Measurements from ENCODE around the gene TNFSF12.

The TNFSF12 gene

GRCh38 chr17:7570351-7570750, 21.5 kb downstream of the TNFSF12 start:
- no peak for DNase-seq (ENCODE audit: low read depth)

- no peak for DNase-seq (ENCODE audit: low read depth)
Observed at GRCh38 chr17:7572338-7572587, 23.4 kb downstream of the TNFSF12 start.

- peak; percentile 94 for DNase-seq (ENCODE audit: low read depth)
Observed at GRCh38 chr17:7572588-7573323, 23.9 kb downstream of the TNFSF12 start.

- no peak for DNase-seq (ENCODE audit: low read depth)
Observed at GRCh38 chr17:7573324-7574080, 24.6 kb downstream of the TNFSF12 start.

- DNase-seq (ENCODE audit: low read depth) = no peak
Observed at GRCh38 chr17:7574176-7574953, 25.5 kb downstream of the TNFSF12 start.

GRCh38 chr17:7575481-7575883, 26.6 kb downstream of the TNFSF12 start:
- DNase-seq (ENCODE audit: low read depth) = no peak

GRCh38 chr17:7575959-7576358, 27.1 kb downstream of the TNFSF12 start:
- DNase-seq (ENCODE audit: low read depth) = no peak

GRCh38 chr17:7576432-7576937, 27.6 kb downstream of the TNFSF12 start:
- no peak for DNase-seq (ENCODE audit: low read depth)

GRCh38 chr17:7577327-7578199, 28.7 kb downstream of the TNFSF12 start:
- no peak for DNase-seq (ENCODE audit: low read depth)

GRCh38 chr17:7579001-7579833, 30.4 kb downstream of the TNFSF12 start, which contains the start of gene CD68:
CD68 (plus strand) TSS chr17:7579638; CDS start chr17:7579678, 40 bp downstream.
- DNase-seq (ENCODE audit: low read depth) = peak; percentile 84

GRCh38 chr17:7579834-7580603, 31.2 kb downstream of the TNFSF12 start:
- no peak for DNase-seq (ENCODE audit: low read depth)

- no peak for DNase-seq (ENCODE audit: low read depth)
Observed at GRCh38 chr17:7580604-7581575, 32.0 kb downstream of the TNFSF12 start.

- no peak for DNase-seq (ENCODE audit: low read depth)
Observed at GRCh38 chr17:7582396-7583252, 33.8 kb downstream of the TNFSF12 start.

GRCh38 chr17:7583253-7584109, 34.6 kb downstream of the TNFSF12 start, which contains the start of gene MPDU1:
MPDU1 (plus strand) TSS chr17:7583852; CDS start chr17:7583863, 11 bp downstream.
- DNase-seq (ENCODE audit: low read depth) = peak; percentile 87

GRCh38 chr17:7586673-7587419, 38.0 kb downstream of the TNFSF12 start:
- no peak for DNase-seq (ENCODE audit: low read depth)

All from GM04503 (cell line).